NCI-H1417 (cell line): Measurements from ENCODE around the gene DEFB112.

Experiments
- DNase-seq, 3 experiments: peaks; one replicate each; lab custom pipeline; 2025; lab: John Stamatoyannopoulos, UW

DEFB112 gene

DNA sequence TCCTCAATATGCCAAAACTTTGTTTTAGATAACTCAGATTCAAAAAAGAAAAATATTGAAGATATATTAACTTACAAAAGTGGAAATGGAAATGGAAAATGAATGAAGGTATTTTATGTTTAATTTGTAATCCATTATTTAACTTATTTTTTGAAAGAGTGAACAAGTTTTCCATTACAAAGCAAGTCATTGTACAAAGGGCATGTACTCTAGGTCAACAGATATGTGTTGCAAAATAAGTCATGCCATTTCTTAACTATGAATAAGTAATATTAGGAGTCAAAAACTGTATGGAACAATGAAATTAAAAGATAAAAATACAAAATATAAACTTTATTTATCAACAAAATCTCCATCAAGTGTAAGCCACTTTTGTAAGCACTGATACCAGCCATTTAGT, 54.5 kb downstream of the DEFB112 start:
- no peak for DNase-seq
